Measurements from ENCODE around the gene MAB21L1. TPM values are rescaled to one million over a fixed set of nuclear protein-coding genes. Genes with fewer than 3 reads are reported as not detected.

The MAB21L1 gene
- total RNA-seq, 1 donor from 2014 or later = 0.21 TPM

- no peaks in the 10 kb centered on the region for H3K9me3 ChIP-seq
- no peak overlapping the region for H3K27ac ChIP-seq
- no peaks in the 10 kb centered on the region for H3K36me3 ChIP-seq
- intact Hi-C loops (cut with DNase I) = no loop called here
- H3K4me3 ChIP-seq = no peak overlapping the region
- H3K4me1 ChIP-seq = no peaks in the 10 kb centered on the region
- DNase-seq = no peak
- no peak for TF ChIP-seq CTCF (IDR thresholded peaks at IDR 0.05)
- ATAC-seq = no peak
- H3K27me3 ChIP-seq (ENCODE audit: low read depth) = no peaks in the 10 kb centered on the region
Observed at GRCh38 chr13:35457258-35457657, 19.2 kb downstream of the MAB21L1 start.

GRCh38 chr13:35455022-35455421 lies 21.5 kb downstream of the MAB21L1 start:
- no peak overlapping the region for H3K4me3 ChIP-seq
- H3K27ac ChIP-seq = no peak overlapping the region
- H3K36me3 ChIP-seq = no peaks in the 10 kb centered on the region
- no peak for TF ChIP-seq CTCF (IDR thresholded peaks at IDR 0.05)
- no peaks in the 10 kb centered on the region for H3K4me1 ChIP-seq
- H3K27me3 ChIP-seq (ENCODE audit: low read depth) = no peaks in the 10 kb centered on the region
- intact Hi-C loops (cut with DNase I) = no loop called here
- no peaks in the 10 kb centered on the region for H3K9me3 ChIP-seq
- DNase-seq = no peak
- ATAC-seq = no peak

DNA sequence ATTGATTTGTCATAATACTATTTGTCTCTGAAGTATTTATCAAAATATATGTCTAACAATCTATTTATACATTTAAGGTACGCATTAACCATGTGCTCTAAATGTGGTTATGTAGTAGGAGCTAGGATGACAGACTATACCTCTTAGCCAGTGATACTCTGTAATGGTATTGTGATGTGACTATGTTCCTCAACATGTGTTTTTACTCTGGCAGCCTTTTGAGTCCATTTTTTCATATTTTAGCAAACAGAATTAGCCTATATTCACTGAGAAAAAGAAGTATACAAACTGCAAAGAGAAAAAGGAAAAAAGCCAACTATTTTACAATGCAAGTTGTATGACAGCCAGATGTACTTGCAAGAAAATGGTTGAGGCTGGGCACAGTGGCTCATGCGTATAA lies 26.7 kb downstream of the MAB21L1 start:
- Histone ChIP-seq H3K4me1 (no peaks in the 10 kb centered on the region), H3K9me3 (no peaks in the 10 kb centered on the region), H3K27me3 (ENCODE audit: low read depth) (no peaks in the 10 kb centered on the region), H3K36me3 (no peaks in the 10 kb centered on the region), H3K27ac (no peak overlapping the region), H3K4me3 (no peak overlapping the region)
- TF ChIP-seq CTCF (IDR thresholded peaks at IDR 0.05) = no peak
- intact Hi-C loops (cut with DNase I) = no loop called here
- ATAC-seq = no peak
- no peak for DNase-seq

DNA sequence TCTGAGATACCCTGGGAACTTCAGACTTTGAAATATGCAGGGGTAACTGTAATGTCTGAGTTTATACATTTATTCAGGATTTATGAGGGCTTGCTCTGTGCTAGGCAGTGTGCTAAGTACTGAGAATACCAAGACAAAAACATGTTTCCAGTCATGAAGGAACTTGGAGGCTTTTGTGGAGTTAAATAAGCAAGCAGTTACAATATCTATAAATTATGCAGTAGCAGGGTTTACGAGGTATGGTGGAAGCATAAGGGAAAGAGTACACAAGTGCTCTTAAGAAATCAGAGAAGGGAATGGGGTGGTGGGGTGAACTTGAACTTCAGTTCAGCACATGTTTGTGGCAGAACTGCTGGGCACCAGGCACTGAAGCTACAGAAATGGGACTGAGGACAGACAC lies 28.0 kb downstream of the MAB21L1 start:
- H3K9me3 ChIP-seq = no peaks in the 10 kb centered on the region
- no peaks in the 10 kb centered on the region for H3K36me3 ChIP-seq
- ATAC-seq (no peak), DNase-seq (no peak)
- no peak for TF ChIP-seq CTCF (IDR thresholded peaks at IDR 0.05)
- no peak overlapping the region for H3K27ac ChIP-seq
- no peak overlapping the region for H3K4me3 ChIP-seq
- no peaks in the 10 kb centered on the region for H3K4me1 ChIP-seq
- intact Hi-C loops (cut with DNase I) = no loop called here
- H3K27me3 ChIP-seq (ENCODE audit: low read depth) = no peaks in the 10 kb centered on the region
